Left colon (tissue), 2 donors: Measurements from ENCODE around the gene PIGW. TPM values are rescaled to one million over a fixed set of nuclear protein-coding genes. Genes with fewer than 3 reads are reported as not detected.

Experiments
- total RNA-seq, 2 donors: library from RNA; stranded (reverse); fragmentation: NEBNext Ultra II Directional; extraction: Animal tissue kit (Norgen Biotek cat#: 25700); gene quantifications; one replicate each; pipeline ENCODE4 v1.2.1, GENCODE V29; 2021
- donor health status: DM: no; HTN: no; CAD: no.
- donor health status: DM: yes; HTN: yes; CAD: no.

Gene PIGW
- total RNA-seq, 2 donors from 2014 or later = 6.0 to 9.3 TPM

Other genes with a start within 250 kb of the PIGW start
- not detected for gene TBC1D3G, start 211.1 kb upstream of the PIGW start, total RNA-seq
- not detected for gene TBC1D3H, start 146.6 kb upstream of the PIGW start, total RNA-seq
- gene ZNHIT3, start 48.3 kb upstream of the PIGW start, total RNA-seq = 10 to 100 TPM; 23.8 to 25.7 TPM
- 10 to 100 TPM; 68.4 to 99.3 TPM for gene MYO19, start 119 bp upstream of the PIGW start, total RNA-seq
- gene GGNBP2, start 9.9 kb downstream of the PIGW start, total RNA-seq = 10 to 100 TPM; 76.4 to 86.7 TPM
- 100 to 1,000 TPM; 221 to 249 TPM for gene DHRS11, start 56.9 kb downstream of the PIGW start, total RNA-seq
- 10 to 100 TPM in 1 of 2 donors, 1 to 10 TPM in 1; 7.6 to 10.2 TPM for gene MRM1, start 66.6 kb downstream of the PIGW start, total RNA-seq